Left cardiac atrium (tissue), 4 donors: Measurements from ENCODE around the gene NR3C1. TPM values are rescaled to one million over a fixed set of nuclear protein-coding genes. Genes with fewer than 3 reads are reported as not detected.

Experiments used
- ATAC-seq, 2 donors: fragments of 200-7000 bp; cut with Tn5 transposase; one replicate each; pipeline ENCODE4 v1.9.1; 2020; ENCODE audit warnings: mild to moderate bottlenecking in 2 of 2, moderate library complexity in 2 of 2
- DNase-seq: peaks from one replicate; pipeline ENCODE4 v3.0.0-alpha.2; 2020
- intact Hi-C, 2 donors: fragments of 100-400 bp; cut with DNase I; formaldehyde crosslinking; loops; one replicate each; pipeline versions ENCODE4 v1.14.1 to v1.15.1; 2022 to 2023
- total RNA-seq, 2 donors: library from RNA; stranded (reverse); fragmentation: NEBNext Ultra II Directional; extraction: Animal tissue kit (Norgen Biotek cat#: 25700); gene quantifications; one replicate each; pipeline ENCODE4 v1.2.1, GENCODE V29; 2021
- donor health status: DM: no; HTN: yes; CAD: no.
- donor health status: DM: no; HTN: yes; CAD: no; lungs with severe emphysema.
- donor health status: DM: yes; HTN: yes; CAD: no.
- donor health status: Dilated cardiomyopathy.

The NR3C1 gene
- total RNA-seq, 2 donors from 2014 or later: 39.0 to 51.7 TPM

DNA sequence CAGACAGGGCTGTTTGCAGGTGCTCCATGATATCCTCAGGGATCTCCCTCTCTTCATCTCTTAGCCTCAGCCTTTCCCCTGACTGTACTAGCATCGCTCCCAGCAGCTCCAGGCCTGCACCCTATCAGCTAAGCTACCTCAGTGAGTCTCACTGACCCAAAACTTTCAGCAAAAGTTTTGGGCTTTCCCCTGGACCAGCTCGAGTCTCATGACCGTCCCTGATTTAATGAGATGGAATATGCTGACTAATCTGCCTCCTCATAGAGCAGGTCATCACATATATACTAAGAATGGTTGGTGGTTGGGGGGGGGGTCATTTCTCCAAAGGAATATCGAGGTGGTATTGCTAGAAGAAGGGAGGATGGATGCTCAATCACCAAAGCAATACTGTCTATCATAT lies 151.5 kb downstream of the NR3C1 start:
- DNase-seq (no peak), ATAC-seq (no peak)
- intact Hi-C loops: no loop called here

DNA sequence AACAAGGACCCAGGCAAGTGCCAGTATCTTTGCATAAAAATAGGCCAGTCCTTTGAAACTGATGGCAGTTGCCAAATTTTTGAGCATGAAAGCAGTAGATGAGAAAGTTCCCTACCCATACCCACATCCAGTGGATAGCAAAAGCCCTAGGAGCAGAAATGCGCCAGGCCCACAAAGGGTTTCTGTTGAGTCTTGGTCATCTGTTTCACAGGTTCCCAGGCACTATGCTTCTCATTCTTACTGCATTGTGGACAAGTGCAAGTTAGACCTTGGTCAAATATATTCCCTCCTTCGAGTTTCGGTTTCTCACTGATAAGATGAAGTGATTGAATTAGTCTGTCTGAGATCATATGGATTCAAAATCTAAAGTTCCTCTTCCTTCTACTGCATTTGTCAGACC lies 152.3 kb downstream of the NR3C1 start:
- DNase-seq: no peak
- intact Hi-C loops: no loop called here

DNA sequence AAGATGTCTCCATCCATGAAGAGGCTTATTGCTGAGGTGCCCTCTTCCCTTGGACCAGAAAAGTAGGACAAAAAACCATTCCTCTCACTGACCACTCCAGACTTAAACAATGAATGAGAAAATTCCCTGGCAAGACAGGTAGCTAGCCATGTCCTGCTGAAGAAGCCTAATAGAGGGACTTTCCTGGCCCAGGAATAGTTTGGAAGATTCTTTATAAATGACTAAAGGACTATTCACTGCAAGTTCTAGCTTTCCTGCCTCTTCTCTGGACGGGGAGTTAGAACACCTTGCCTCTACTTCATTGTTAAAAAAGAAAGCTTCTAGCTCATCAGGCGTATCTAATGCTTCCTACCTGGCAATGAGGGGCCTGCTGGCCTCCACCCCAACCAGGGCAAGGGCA lies 153.6 kb downstream of the NR3C1 start:
- ATAC-seq: no peak
- intact Hi-C loops: no loop called here
- no peak for DNase-seq

More for the DNA sequence above, 152.3 kb downstream of the NR3C1 start:
- no peak for ATAC-seq

DNA sequence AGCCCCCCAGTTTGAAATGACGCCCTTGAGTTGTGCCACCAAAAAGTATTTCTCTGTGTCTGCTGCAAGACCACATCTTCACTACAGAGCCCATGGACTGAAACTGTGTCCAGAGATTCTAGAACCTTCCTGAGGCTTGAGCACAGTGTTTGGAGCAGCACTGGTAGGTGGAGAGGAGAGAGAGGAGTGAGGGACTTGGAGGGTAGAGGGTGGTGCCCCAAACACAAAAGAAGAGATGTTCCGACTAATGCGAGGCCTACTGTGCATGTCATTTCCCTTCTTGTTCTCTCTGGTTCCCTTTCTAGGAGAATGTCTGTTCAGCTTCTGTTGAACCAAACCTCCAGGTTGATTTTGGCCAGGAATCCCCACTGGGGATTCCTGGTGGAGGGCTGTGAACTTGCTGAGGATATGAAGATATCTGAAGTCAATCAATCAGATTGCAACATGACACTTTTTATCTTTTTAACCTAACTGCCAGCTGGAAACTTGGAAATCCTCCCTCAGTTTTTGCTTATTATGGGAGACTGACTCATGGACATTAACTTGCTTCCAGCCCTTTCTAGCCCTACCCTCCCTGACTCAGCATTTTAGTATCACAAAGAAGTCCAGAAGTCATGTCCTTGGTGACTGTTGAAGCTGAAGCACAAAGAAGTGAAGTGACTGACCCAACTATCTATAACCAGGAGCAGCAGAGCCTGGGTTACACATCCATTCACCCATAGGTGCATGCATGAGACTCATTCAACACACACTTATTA lies 154.5 kb downstream of the NR3C1 start:
- peak; percentile 60 to 76 for ATAC-seq
- no peak for DNase-seq
- intact Hi-C loops: no loop called here

DNA sequence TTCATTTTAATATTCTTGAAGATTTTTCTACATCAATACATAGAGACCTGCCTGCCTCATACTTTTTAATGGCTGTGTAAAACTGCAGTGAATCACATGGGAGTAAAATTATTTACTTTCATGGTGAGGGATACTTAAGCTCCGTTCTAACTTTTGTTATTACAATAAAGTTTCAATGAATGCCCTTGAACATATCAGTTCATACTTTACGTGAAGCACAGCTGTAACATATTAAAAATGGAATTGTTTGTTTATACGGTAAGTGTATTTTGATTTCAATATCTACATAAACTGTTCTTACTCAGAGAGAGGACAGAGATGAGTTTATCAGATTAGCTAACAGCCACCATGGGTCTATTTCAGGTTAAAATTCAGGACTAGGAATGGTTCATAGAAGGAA lies 155.1 kb downstream of the NR3C1 start:
- DNase-seq (no peak), ATAC-seq (no peak)
- intact Hi-C loops: no loop called here

DNA sequence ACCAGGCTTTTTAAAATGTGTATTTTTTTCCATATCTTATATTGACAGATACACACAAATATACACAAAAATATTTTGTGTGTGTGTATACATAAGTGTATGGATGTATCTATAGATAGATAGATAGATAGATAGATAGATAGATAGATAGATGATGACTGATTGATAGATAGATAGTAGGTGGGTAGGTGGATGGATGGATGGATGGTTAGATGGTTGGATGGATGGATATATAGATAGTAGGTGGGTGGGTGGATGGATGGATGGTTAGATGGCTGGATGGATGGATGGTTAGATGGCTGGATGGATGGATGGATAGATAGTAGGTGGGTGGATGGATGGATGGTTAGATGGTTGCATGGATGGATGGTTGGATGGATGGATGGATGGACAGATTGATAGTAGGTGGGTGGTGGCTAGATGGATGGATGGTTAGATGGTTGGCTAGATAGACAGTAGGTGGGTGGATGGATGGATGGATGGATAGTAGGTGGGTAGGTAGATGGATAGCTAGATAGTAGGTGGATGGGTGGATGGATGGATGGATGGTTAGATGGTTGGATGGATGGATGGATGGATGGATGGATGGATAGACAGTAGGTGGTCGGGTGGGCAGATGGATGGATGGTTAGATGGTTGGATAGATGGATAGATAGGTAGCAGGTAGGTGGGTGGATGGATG lies 156.2 kb downstream of the NR3C1 start:
- intact Hi-C loops: no loop called here
- DNase-seq: no peak
- ATAC-seq: no peak

DNA sequence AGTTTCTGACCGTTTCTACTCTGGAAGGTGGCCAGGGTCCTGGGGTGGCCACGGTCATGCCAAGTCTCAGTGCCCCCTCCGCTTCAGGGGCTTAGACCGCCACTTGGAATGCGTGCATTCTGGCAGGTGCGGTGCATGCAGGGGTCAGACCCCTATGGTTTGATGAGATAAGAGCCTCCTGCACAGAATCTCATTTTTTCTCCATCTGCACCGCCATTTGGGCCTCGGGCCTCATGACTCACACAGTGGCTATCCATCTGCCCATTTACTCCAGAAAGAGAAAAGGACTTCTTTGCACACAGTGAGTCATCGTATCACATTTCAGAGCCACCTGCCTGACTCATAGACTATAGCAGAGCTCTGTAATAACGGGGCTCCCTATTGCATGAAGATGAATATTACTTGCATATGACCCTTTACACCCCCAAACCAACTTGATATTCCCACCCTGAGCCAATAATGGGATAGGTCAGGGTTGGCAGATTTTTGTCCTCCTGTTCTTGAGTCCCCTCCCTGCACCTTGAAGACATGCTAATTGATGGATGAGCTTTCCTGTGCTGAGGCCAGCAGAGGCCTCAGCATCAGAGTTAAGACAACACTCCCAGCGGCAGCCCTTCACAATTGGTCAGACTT lies 157.4 kb downstream of the NR3C1 start:
- DNase-seq (no peak), ATAC-seq (peak in 1 of 2 donors; percentile 57)
- intact Hi-C loops: no loop called here

DNA sequence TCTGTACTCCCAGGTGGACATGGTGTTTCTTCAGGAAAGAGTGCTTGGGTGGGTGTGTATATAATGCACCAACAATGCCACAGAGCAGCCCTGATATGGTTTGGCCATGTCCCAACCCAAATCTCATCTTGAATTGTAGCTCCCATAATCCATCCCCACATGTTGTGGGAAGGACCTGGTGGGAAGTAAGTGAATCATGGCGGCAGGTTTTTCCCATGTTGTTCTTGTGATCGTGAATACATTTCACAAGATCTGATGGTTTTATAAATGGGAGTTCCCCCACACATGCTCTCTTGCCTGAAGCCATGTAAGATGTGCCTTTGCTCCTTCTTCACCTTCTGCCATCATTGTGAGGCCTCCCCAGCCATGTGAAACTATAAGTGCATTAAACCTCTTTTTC lies 158.5 kb downstream of the NR3C1 start:
- ATAC-seq (no peak), DNase-seq (no peak)
- intact Hi-C loops: no loop called here

DNA sequence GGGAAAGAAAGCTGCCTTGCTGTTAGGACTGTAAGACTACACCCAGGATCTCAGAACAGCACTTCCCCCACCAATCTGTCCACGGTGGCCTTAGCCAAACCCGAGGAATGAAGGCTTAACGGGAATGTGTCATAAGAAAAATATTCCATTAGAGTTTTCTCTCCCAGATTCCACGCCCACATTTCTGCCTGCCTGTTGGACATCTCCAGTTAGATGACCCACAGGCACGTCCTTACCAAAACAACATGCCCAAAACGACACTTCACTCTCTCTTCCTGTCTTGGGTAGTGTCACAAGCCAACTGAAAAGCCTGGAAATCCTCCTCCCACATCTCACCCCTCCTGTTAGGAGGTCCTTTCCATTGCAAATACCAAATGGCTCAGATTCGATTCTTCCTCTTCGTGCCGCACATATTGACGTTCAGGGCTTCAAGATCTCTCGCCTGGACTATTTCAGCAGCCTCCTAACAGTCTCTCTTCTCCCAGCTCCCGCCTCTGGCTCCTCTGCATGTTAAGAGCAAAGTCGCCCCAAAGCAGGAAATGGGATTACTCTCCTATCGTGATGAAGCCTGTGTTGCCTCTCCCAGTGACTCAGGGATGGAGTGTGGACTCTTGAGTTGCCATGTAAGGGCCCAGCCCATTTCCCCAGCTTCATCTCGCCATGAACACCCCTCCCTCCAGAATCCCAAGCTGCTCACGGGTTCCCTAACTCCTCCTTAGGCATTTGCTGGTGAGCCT lies 159.3 kb downstream of the NR3C1 start:
- ATAC-seq (peak; percentile 93), DNase-seq (peak; percentile 79)
- intact Hi-C loops: no loop called here

DNA sequence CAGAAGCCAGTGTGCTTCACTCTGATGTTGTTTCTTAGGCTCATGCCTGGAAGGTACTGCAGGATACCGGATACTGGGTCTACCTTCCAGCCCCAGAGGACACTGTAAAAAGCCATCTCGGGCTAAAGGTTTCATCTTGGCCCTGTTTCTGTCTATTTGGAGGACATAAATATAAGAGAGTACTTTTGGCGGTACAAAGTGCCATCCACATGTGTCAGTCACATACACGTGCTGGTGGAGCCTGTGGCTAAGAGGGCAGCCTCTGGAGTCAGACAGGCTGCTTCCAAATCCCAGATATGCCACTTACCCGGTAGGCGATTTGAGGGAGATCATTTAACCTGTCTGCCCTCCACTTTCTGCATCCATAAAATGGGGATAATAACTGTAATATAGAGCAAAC lies 160.4 kb downstream of the NR3C1 start:
- intact Hi-C loops: no loop called here
- ATAC-seq (no peak), DNase-seq (no peak)

DNA sequence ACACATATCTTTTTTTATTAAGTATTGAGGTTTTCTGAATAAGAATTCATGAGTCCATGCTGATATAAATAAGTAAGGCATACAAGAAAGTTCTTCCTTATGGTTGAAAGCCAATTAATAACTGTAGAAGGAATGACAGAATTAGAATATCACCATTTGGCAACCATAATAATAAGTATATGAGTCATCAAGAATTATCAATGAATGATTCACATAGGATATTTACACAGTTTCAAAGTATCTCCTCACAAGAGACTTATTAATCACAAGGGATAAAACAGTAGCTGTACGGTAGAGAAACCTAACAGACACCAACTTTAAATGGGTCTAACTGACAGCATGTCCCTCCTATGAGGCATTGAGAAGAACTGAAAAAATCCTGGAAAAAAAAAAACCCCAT lies 161.6 kb downstream of the NR3C1 start:
- no peak for ATAC-seq
- intact Hi-C loops: no loop called here
- DNase-seq: no peak

DNA sequence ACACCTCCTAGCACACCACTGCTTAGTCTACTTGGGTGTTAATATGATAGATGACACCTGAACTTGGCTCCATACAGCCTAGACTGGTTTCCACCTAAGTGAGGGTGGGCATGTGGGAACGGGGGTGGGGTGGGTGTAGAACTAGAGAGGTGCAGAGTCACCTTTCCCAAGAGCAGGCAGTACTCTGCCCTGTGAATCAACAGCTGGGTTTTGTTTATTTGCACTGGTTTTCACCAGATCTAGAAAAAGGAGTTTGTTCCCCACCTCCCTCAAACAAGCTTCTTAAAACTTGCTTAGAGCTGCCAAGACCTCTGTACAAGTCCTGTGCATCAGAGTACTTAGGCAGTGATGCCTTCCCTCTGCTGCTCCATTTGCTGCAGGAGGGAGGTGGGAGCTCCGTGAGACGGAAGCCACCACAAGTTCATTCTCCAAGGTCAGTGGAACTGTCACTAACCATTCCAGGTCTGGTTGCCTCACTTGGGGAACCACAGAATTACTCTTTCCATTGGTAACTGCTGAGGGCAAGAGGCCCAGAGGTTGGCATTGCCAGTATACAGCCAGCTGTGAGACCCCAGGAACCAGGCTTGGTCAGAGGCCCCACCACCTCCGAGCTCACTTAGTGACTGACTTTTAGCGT lies 163.5 kb downstream of the NR3C1 start:
- ATAC-seq: no peak
- no peak for DNase-seq
- intact Hi-C loops: no loop called here

DNA sequence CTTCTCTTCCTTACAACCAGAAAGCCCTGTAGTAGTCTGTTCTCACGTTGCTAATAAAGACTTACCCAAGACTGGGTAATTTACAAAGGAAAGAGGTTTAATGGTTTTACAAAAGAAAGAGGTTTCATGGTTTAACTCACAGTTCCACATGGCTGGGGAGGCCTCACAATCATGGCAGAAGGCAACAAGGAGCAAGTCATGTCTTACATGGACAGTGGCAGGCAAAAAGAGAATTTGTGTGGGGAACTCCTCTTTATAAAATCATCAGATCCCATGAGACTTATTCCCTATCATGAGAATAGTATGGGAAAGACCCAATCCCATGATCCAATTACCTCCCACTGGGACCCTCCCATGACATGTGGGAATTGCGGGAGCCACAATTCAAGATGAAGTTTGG lies 164.9 kb downstream of the NR3C1 start:
- intact Hi-C loops: no loop called here
- ATAC-seq (no peak), DNase-seq (no peak)

DNA sequence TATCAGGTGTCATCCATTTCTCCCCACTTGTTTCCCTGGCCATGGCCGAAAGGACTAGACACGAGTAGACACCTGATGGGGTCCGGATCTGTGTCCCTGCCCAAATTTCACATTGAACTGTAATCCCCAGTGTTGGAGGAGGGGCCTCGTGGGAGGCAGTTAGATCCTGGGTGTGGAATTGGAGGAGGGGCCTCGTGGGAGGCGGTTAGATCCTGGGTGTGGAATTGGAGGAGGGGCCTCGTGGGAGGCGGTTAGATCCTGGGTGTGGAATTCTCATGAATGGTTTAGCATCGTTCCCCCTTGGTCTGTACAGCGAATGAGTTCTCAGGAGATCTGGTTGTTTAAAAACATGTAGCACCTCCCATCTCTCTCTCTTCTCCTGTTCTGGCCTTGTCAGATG lies 165.8 kb downstream of the NR3C1 start:
- no peak for ATAC-seq
- DNase-seq: no peak
- intact Hi-C loops: no loop called here

DNA sequence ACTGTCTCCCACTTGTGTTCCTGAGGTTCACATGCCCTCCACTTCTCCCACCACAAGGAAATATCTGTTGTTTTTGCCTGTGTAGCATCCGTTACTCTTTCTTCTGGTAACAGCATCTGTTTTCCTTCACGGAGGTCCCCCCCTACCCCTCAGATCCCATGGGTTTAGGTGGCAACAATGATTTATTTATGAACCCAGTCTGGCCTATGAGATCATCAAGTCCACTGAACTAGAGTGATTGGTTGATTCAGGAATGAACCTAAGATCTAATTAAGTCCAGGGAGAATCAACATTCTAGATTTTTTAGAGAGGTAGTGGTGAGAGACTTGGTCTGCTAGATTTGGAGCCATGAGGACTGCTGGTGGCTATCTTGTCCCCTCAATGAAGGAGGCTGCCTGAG lies 166.8 kb downstream of the NR3C1 start:
- intact Hi-C loops: no loop called here
- DNase-seq (no peak), ATAC-seq (no peak)

DNA sequence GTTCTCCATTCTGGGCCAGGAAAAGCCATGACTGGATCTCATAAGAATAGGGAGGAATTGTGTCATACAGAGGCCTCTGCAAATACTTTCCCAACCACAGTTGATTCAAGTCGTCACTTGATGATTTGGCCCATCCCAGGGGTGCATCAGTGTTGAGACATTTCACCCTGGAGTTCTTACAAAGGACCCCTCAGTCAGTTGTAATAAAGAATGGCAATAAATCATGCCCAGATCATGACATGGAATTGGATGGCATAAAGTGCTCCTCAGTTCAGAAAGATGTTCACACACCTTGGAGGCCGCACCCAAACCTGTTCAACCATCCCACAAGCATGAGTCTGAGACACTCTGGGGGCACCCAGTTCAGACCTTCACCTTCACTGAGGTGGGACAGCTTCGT lies 168.1 kb downstream of the NR3C1 start:
- intact Hi-C loops: no loop called here
- DNase-seq (no peak), ATAC-seq (peak in 1 of 2 donors; percentile 71)

DNA sequence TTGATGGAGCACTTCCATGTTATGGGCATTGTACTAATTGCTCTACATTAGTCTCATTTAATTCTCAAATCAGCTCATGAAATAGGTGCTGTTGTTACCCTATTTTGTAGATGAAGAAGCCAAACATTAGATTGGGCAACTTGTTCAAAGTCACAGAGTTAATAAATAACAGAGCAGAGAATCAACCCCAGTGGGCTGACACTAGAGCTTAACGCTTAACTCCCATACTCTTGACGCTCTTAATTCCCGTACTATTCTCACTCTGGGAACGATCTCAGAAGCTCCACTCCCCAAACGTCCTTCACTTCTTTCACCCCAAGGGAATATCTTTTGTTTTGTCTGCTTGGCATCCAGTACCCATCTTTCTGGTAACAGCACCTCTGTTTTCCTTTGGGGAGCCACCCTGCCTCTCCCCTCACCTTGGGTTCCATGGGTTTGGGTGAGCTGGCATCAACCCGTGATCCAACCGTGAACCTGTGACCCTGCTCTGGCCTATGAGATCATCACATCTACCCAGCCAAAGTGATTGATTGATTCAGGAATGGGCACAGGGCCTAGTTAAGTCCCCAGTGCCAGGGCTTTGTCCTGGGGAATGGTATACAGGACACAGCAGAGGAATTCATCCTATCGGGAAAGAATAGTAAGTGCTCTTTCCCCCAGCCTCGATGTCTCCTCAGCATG lies 169.2 kb downstream of the NR3C1 start:
- DNase-seq (no peak), ATAC-seq (no peak)
- intact Hi-C loops: no loop called here

DNA sequence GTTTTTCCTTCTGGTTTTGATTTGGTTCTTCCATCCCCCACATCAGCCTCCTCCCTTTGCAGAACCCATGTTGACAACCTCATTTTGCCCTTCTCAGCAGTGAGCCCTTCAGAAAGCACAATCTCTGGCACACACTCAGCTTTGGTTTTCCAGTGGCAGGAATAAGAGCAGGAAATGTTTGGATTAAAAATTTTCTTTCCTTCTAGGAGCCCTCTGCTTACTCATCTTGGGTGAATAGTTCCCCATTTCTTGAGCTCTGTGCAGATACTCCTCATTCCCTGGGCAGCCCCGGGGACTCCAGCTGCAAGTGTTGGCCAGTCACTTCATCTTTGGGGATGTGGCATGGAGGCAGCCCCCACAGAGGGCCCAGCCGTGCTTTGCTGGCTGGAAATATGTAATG lies 170.5 kb downstream of the NR3C1 start:
- ATAC-seq (no peak), DNase-seq (no peak)
- intact Hi-C loops: no loop called here
